Measurements from ENCODE around the gene PRB4. TPM values are rescaled to one million over a fixed set of nuclear protein-coding genes. Genes with fewer than 3 reads are reported as not detected.
"Not testable (repeated sequence)": the region's sequence is repeated elsewhere in the genome, so short reads cannot be mapped to it uniquely, and the experiment has no call there.

Gene PRB4
- not detected for total RNA-seq (ENCODE audit: insufficient read depth, low replicate concordance)

GRCh38 chr12:11310336-11310735, at the start of gene PRB4:
Gene PRB4, minus strand, starts transcription at chr12:11310436. Its CDS starts 38 bp downstream, at chr12:11310398.
- DNase-seq (ENCODE audit: low spot score), result no peak

- not testable (repeated sequence) for DNase-seq (ENCODE audit: low spot score)
Observed at GRCh38 chr12:11351736-11352135, 41.5 kb upstream of the PRB4 start.

GRCh38 chr12:11348439-11348838, 38.2 kb upstream of the PRB4 start:
- no peak for DNase-seq (ENCODE audit: low spot score)

- no peak for DNase-seq (ENCODE audit: low spot score)
Observed at GRCh38 chr12:11347810-11348209, 37.6 kb upstream of the PRB4 start.

GRCh38 chr12:11344500-11344899, 34.3 kb upstream of the PRB4 start:
- no peak for DNase-seq (ENCODE audit: low spot score)

GRCh38 chr12:11324426-11324825, 14.2 kb upstream of the PRB4 start:
- no peak for DNase-seq (ENCODE audit: low spot score)

GRCh38 chr12:11321980-11322379, 11.7 kb upstream of the PRB4 start:
- DNase-seq (ENCODE audit: low spot score), result no peak

- DNase-seq (ENCODE audit: low spot score), result no peak
Observed at GRCh38 chr12:11307143-11307542, 3.1 kb downstream of the PRB4 start.

GRCh38 chr12:11273449-11273848, 36.8 kb downstream of the PRB4 start:
- no peak for DNase-seq (ENCODE audit: low spot score)

- no peak for DNase-seq (ENCODE audit: low spot score)
Observed at GRCh38 chr12:11269607-11270006, 40.6 kb downstream of the PRB4 start, which contains the start of gene PRB3. Gene PRB3, minus strand, starts transcription at chr12:11269707. Its CDS starts 38 bp downstream, at chr12:11269669.

- DNase-seq (ENCODE audit: low spot score), result no peak
Observed at GRCh38 chr12:11264501-11264900, 45.7 kb downstream of the PRB4 start.

Other genes with a start within 250 kb of the PRB4 start
- gene TAS2R46, start 248.1 kb downstream of the PRB4 start, total RNA-seq (ENCODE audit: insufficient read depth, low replicate concordance), result 17.3 TPM
- gene TAS2R43, start 218.1 kb downstream of the PRB4 start, total RNA-seq (ENCODE audit: insufficient read depth, low replicate concordance), result 1.4 TPM
- 22.4 TPM for gene TAS2R30, start 175.8 kb downstream of the PRB4 start, total RNA-seq (ENCODE audit: insufficient read depth, low replicate concordance)
- 12.5 TPM for gene SMIM10L1, start 139.2 kb downstream of the PRB4 start, total RNA-seq (ENCODE audit: insufficient read depth, low replicate concordance)
- 2.4 TPM for gene TAS2R42, start 123.5 kb downstream of the PRB4 start, total RNA-seq (ENCODE audit: insufficient read depth, low replicate concordance)
- not detected for gene PRB3, start 40.7 kb downstream of the PRB4 start, total RNA-seq (ENCODE audit: insufficient read depth, low replicate concordance)
- not detected for gene PRB2, start 85.1 kb upstream of the PRB4 start, total RNA-seq (ENCODE audit: insufficient read depth, low replicate concordance)

All from umbilical cord (tissue), 2 donors.